Measurements from ENCODE around the gene WDTC1.

DNA sequence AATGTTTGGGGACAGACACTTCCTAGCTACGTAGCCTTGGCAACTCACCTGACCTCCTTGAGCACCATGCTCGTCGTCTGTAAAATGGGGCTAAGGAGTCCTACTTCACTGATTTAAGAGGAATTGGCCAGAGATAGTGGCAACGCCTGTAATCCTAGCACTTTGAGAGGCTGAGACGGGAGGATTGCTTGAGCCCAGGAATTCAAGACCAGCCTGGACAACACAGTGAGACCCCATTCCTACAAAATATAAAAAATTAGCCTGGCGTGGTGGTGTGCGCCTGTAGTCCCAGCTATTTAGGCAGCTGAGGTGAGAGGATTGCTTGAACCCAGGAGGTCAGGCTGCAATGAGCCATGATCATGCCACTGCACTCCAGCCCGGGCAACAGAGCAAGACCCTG is 111.9 kb downstream of the WDTC1 start:
- TF ChIP-seq, protein P1, sequence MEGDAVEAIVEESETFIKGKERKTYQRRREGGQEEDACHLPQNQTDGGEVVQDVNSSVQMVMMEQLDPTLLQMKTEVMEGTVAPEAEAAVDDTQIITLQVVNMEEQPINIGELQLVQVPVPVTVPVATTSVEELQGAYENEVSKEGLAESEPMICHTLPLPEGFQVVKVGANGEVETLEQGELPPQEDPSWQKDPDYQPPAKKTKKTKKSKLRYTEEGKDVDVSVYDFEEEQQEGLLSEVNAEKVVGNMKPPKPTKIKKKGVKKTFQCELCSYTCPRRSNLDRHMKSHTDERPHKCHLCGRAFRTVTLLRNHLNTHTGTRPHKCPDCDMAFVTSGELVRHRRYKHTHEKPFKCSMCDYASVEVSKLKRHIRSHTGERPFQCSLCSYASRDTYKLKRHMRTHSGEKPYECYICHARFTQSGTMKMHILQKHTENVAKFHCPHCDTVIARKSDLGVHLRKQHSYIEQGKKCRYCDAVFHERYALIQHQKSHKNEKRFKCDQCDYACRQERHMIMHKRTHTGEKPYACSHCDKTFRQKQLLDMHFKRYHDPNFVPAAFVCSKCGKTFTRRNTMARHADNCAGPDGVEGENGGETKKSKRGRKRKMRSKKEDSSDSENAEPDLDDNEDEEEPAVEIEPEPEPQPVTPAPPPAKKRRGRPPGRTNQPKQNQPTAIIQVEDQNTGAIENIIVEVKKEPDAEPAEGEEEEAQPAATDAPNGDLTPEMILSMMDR (IDR thresholded peaks at IDR 0.05; ENCODE audit: low read length), result no peak
- no peak for TF ChIP-seq EZH2 (IDR thresholded peaks at IDR 0.05; ENCODE audit: borderline replicate concordance, low read length)
